NCI-H2196 treated with DMSO at 0.1 percent for 48 hours (cell line): ENCODE data around the gene MIDN.

Experiments
- DNase-seq: peaks from one replicate; lab custom pipeline; 2025; ENCODE audit not compliant: unreplicated experiment; lab: John Stamatoyannopoulos, UW

The MIDN gene

DNA sequence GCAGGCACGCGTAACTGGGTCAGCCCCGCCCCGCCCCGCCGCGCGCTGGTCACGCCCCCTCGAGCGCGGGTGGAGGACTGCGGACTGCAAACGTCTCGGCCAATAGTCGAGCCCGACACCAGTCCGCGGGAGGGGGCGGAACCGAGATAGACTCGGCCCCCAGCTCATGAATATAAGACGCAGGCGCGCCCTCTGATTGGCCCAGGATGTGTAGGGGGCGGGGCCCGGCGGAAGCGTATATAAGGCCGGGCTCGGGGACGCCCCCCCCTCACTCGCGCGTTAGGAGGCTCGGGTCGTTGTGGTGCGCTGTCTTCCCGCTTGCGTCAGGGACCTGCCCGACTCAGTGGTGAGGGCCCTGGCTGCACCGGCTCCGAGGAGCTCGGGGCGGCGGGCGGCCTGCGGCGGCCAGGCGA is 20.7 kb downstream of the MIDN start, which contains the start of gene CIRBP:
CIRBP (plus strand) TSS at position 268 of the 413 bp plus-strand sequence. CDS start 1,602 bp downstream, outside the sequence.
- peak; percentile 97 for DNase-seq

DNA sequence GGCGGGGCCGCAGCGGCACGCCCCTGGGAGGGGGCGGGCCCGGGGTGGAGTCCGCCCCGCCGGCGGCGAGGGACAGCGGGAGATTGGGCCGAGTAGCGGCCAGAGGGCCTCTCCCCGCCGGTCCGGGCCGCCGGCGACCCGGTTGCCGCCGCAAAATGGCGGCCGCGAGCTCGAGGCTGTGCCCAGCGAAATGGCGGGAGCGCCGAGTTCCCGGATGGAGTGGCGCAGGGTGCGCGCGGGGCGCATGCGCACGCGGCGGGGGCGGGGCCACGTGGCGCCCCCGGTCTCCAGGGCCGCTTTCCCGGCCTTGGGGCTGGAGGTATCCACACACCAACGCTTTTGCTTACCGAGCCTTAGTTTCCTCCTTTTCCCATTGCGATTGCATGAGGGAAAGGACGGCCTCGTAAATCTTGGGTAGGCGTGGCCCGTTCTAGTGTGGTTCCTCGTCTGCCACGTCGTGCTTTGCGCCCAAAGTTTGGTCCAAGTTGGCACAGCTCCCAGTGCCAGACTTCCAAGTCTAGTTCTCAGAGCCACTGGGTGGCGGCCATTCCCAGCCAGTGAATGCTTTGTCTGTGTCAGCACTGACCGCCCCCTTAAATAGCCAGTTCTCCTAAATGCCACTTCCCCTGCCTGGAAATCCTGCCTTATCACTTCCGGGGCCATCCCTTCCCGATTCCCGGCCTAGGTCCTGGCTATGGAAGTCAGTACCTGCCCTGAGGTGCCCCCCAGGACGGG is 21.3 kb downstream of the MIDN start:
- peak; percentile 77 for DNase-seq

DNA sequence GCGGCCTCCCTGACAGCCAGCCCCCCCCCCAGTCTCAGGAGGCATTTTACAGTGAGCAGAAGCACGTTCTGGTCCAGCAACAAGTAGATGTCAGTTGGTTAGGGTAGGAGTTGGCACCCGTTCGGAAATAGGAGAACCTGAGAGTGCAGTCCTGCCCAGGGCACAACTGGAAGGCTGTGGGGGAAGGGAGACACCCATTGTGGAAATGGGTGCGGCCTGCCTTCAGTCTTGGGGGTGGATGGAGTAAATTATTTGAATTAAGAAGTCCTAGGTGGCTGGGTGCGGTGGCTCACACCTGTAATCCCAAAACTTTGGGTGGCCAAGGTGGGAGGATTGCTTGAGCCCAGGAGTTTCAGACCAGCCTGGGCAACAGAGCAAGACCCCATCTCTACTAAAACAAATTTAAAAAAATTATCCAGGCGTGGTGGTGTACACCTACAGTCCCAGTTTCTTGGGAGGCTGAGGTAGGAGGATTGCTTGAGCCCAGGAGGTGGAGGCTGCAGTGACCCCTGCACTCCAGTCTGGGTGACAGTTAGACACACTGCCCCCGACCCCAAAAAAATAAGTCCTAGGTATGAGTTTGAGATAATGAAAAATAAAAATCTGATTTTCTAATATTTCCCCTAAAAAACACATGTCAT is 21.9 kb downstream of the MIDN start:
- no peak for DNase-seq

DNA sequence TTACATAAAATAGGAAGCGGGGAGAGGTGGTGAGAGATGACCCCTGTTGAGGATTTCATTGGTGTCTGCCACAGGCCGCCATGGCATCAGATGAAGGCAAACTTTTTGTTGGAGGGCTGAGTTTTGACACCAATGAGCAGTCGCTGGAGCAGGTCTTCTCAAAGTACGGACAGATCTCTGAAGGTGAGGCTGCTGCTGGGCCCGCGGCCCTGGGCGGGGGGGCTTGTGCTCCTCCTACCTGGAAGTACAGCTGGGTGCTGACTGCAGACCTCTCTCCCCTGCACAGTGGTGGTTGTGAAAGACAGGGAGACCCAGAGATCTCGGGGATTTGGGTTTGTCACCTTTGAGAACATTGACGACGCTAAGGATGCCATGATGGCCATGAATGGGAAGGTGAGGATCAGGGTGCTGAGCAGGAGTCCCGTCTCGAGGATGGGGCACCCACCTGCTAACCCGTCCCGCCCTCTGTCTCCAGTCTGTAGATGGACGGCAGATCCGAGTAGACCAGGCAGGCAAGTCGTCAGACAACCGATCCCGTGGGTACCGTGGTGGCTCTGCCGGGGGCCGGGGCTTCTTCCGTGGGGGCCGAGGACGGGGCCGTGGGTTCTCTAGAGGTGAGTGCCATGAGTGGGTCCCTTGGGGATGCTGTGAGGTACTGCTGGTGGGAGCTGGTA is 22.6 kb downstream of the MIDN start:
- DNase-seq = no peak

DNA sequence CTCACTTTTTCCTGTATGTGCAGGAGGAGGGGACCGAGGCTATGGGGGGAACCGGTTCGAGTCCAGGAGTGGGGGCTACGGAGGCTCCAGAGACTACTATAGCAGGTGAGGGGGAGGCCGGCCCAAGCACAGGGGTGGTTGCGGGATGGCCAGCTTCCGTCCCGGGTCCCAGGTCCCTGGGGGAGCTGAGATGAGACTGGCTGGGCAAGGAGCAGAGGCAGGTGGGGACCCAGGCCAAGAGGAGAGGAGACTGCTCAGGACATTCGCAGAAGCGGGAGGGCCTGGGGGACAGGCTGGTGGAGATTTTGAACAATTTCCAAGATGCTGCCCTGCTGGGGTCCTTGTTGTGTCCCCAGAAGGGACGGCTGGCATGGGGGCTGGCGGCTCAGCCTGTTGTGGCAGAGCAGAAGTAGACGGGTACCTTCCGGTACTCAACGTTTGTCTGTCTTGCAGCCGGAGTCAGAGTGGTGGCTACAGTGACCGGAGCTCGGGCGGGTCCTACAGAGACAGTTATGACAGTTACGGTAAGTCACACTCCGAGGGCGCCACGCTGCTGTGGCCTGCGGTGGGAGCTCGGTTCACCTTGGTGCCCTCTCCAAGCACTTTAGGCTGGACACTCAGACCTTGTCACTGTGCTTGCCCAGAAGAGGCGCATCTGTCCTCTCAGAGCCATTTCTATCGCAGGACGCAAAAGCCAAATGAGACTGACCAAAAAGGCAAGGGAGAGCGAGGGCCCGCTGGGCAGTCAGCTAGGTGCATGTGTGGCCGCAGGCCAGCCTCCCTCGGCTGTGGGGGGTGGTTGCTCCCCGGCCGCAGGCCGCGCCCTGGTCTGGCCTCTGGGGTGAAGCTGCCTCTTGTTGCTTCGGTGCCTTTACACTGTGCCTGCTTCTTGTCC is 23.4 kb downstream of the MIDN start:
- no peak for DNase-seq

DNA sequence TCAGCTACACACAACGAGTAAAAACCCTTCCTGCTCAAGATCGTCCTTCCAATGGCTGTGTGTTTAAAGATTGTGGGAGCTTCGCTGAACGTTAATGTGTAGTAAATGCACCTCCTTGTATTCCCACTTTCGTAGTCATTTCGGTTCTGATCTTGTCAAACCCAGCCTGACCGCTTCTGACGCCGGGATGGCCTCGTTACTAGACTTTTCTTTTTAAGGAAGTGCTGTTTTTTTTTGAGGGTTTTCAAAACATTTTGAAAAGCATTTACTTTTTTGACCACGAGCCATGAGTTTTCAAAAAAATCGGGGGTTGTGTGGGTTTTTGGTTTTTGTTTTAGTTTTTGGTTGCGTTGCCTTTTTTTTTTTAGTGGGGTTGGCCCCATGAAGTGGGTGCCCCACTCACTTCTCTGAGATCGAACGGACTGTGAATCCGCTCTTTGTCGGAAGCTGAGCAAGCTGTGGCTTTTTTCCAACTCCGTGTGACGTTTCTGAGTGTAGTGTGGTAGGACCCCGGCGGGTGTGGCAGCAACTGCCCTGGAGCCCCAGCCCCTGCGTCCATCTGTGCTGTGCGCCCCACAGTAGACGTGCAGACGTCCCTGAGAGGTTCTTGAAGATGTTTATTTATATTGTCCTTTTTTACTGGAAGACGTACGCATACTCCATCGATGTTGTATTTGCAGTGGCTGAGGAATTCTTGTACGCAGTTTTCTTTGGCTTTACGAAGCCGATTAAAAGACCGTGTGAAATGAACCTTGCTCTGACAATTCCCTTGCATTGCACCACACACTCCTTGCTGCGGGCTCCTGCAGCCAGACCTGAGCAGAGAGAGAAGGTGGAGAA is 24.3 kb downstream of the MIDN start:
- no peak for DNase-seq

DNA sequence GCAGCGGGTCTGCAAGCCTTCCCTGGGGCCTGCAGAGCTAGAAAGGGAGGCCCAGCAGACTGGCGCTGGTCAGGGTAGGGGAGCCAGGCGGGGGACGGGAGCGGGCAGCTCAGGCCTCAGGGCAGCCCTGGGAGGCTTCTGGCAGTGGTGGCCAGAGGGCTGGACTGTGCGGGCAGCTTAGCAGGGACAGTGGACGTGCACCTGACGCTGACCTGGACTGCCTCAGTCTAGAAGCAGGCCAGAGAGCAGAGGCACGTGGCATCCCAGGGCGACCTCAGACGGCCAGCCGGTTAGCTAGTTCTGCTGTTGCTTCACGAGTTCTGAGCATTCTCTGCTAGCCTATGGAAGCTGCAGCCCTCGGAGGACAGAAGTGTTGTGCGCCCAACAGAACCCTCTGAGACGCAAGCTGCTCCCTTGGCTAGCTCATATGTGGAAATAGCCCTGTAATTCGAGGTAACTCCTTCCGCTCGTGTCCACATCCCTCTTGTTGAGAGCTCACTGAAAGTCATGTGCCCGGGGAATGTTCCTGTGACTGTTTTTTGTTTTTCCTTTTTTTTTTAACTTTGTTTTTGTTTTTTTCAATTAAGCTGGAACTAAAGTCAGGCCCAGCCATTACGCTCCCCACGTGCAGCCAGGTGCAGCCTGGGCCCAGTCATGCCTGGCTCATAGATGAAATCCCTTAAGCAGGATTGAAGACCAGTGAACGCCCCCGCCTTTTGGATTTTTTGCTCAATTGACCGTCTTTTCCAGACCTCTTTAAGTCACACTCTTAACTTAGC is 25.1 kb downstream of the MIDN start:
- DNase-seq = no peak

DNA sequence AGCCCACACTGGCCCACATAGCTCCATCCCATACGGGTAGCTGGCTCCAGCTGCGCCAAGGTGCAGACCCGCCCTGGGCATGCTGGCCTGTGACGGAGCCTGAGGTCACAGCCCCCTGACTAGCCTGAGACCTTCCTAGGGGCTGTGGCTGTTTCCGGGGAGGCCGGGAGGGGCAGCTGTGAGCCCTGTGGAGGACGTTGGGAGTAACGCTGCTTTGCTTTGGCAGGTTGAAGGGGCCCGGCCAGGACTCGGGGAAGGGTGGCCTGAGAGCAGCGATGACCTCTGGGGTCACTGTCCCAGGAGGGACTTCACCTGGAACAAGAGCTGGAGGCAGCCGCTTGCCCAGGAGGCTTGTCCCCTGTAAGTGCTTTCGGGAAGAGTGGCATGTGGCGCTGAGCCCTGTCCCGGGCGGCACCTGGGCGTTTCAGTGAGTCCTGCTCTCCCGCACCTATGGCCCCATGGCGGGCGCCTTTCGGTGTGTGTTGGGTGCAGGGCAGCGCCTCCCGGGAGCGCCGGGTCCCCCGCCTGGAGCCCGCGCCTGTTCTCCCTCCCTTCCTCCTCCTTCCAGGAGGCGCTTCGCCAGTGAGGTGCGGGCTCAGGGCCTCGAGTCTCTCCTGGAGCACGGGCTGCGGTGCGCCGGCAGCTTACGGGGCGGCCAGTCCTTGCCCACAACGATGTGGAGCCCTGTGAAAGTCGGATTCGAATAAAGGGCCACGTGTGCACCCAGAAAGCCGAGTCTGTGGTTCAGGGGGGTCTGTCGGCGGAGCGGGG is 25.9 kb downstream of the MIDN start:
- DNase-seq = no peak

DNA sequence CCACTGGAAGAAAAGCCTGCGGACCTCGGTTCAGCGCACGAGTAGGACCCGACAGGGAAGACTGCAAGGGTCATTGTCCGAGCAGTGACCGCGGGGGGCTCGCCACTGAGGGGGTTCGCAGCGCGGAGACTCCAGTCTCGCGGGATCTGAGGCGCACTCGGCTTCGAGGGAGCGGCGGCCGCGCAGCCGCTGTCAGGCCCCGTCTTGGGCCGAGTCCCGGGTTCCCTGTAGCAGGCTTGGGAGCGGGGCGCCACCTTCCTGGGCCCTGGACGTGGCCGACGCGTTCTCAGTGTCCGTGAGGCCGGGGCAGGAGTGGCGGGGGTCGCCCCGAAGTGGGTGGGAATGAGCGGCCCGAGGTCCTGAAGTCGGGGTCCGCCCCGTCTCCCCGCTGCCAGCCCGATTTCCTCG is 26.5 kb downstream of the MIDN start:
- no peak for DNase-seq

DNA sequence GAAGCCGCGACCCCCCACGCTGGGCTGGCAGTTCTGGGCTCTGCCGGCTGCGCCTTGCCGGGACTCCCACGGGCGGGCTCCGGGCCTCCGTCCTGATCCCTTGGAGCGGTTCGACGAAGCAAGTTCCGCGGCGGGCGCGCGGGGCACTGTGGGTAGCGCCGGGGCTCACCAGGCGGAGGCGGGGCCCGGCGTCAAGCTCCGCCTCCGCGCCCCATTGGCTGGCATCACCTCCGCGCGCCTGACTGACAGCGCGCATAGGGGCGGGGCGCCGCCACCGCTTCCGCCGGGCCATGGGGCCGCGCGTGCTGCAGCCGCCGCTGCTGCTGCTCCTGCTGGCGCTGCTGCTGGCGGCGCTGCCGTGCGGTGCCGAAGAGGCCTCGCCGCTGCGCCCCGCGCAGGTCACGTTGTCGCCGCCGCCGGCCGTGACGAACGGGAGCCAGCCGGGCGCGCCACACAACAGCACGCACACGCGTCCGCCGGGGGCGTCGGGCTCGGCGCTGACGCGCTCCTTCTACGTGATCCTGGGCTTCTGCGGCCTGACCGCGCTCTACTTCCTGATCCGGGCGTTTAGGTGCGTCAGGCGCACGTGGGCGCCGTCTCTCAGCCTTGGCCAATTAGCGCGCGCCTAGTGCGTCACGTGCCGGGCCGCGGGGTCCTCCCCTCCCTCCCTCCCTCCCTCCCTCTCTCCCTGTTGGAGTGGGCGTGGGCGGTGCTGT is 27.0 kb downstream of the MIDN start, which contains the start of gene FAM174C:
FAM174C (plus strand) TSS at position 271 of the 716 bp plus-strand sequence; CDS start at position 291, 20 bp downstream.
- peak; percentile 93 for DNase-seq

DNA sequence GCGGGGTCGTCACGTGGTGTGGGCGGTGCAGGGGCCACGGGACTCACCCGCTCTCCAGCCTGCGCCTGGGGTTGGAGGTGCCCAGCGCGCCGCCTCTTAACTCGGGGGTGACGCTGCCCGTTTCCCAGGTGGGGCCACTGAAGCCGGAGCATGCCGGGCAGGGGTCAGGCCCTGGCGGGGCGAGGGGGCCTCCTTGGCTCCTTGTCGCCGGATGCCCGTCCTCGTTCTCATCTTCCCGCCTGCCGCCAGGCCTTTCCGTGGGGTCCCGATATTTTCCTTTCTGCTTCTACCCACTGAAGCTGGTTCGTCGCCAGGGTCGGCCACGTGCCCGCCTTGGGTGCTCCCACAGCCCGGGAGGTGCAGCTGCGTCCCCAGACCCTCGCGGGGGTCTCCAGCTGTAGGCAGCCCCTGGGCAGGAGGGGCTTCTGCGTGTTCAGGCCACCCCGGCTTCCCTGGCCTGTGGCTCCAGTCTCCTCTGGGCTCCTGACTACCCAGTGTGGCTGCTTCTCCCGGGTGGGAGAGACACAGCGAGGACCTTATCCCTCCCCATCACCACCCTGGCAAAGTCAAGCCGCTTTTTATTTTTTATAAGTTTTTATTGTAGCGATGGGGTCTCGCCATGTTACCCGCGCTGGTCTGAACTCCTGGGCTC is 27.7 kb downstream of the MIDN start:
- no peak for DNase-seq

DNA sequence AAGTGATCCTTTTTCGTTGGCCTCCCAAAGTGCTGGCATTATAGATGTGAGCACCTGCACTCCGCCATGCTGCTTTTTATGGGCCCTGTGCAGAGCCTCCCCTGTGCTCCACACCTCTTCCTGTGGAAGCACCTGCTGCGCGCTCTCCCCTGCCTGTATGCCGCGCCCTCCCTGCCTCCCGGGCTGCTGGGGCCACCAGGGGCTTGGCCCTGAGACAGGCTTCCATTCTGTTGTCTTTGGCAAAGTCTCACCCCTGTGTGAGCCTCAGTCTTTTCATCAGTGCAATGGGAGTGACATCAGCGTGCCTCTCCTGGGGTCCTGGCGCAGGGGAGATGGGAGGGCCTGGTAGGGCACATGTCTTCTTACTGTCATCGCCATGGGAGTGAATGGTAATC is 28.2 kb downstream of the MIDN start:
- no peak for DNase-seq

DNA sequence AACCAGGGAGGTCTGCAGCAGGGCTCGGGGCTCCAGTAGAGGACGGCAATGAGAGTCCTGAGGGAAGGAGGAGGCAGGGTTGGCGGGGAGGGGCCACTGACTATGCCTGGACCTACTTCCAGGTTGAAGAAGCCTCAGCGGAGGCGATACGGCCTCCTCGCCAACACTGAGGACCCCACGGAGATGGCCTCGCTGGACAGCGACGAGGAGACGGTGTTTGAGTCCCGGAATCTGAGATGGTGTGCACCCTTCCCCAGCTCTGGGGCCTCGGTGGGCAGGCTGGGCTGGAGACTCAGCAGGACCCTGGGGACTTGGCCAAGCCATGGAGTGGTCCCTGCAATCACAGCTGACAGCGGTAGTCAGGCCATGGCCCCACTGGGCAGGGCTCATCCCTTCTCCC is 28.7 kb downstream of the MIDN start:
- no peak for DNase-seq

DNA sequence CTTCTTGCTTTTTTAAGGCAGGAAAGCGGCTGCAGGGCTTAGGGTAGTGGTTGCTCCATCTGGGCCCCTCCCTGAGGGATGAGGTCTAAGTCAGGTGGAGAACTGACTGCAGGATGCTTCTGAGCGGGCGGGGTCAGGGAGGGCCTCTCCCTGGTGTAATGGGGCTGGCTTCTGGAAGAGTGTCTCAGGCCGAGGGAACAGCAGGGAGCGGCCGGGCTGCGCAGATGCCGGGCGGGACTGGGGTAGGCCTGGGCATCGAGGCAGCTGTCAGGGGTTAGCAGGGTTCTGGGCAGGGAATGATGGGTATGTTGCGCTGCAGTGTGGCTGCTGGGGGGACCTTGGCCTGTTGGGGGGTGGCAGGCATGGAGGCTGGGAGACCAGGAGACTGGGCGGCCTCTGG is 29.7 kb downstream of the MIDN start:
- no peak for DNase-seq

DNA sequence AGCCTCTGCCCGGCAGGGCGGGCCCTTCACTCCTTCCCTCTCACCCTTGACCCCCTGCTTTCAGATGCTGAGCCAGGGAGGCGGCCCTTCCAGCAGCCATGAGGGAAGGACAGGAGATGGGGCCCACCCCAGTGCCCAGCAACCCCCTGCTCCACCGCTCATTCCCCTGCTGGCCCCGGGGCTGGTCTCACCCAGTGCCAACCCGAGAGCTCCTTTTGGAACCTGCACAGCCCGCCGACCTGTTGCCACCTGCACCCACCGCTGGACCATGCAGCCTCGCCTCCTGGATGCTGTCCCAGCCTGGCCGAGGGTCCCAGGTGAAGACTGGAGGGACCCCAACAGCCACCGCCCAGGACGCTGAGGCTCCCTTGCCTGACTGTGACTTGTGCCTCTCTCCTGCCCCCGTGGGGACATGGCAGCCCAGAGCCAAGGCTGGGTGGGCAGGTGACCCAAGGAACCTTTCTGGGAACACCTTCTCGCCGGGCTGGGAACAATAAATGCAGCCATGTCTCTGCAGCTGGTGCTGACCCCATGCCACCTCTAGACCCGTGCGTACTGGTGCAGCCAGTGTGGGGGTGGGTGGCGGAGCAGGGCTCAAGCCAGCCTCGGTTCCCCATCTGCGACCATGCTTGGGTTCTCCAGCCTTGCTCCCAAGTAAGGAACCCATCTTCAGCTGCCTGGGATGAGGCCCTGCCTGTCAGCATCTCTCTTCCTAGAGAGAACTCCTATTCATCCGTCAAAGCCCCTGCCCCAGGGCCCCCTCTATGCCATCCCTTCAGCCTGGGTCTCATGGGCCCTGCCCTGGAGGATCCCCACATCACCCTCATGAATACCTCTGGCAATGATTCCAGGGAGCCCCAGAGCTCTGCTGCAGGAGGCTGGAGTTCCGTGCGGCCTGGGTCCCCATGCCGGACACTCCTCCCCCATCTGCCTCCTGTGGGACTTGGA is 30.6 kb downstream of the MIDN start:
- DNase-seq = no peak

DNA sequence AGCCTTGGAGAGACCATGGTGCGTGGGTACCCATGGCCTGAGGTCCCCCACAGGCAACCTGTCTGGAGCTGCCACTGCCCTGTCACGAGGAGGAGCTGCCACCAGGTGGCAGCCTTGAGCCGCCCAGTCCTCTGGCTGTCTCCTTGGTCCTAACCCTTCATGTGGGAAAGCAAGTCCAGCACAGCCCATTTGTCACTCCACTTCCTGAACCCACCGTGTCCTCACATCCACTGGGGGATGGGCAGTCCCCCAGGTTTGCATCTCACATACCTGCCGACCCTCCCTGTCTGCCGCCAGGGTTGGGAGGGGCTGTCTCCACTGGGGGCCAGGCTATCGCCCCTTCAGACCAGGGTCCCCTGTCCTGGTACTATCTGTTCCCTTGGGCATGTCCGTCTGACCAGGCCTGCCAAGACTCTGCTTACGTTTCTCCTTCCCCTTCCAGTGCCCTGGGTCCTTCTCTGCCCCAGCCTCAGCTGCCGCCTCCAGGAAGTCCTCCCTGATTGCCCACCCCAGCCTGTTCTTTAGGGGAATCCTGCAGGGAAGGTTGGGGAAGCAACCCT is 31.5 kb downstream of the MIDN start:
- peak; percentile 50 for DNase-seq
